Stimulated activated effector memory CD8-positive, alpha-beta T cell treated with anti-CD3 and anti-CD28 coated beads, Interleukin-12 subunit alpha, Interleukin-12 subunit beta, amount 100 ng/mL, for 72 hours (primary cell): Measurements from ENCODE around the gene TMTC1.

Experiments
- ATAC-seq: fragments of 150-1000 bp; cut with Tn5 transposase; 2 replicates; pipeline ENCODE4 v1.10.0; 2021
- DNase-seq, 2 donors: peaks; one replicate each; pipeline ENCODE4 v3.0.0; 2021 to 2022; ENCODE audit warnings: low spot score in 2 of 2
- H3K27ac Mint-ChIP-seq: one replicate; pipeline ENCODE4 v1.8.0; 2022; ENCODE audit warnings: mild to moderate bottlenecking, mixed read lengths
- H3K36me3 Mint-ChIP-seq: one replicate; pipeline ENCODE4 v1.8.0; 2022; ENCODE audit warnings: mild to moderate bottlenecking, mixed read lengths
- H3K4me1 Mint-ChIP-seq: one replicate; pipeline ENCODE4 v1.8.0; 2022; ENCODE audit warnings: mixed read lengths
- H3K4me3 Mint-ChIP-seq: one replicate; pipeline ENCODE4 v1.8.0; 2022; ENCODE audit warnings: mild to moderate bottlenecking, mixed read lengths
- H3K9me3 Mint-ChIP-seq: one replicate; pipeline ENCODE4 v1.8.0; 2022; ENCODE audit warnings: mixed read lengths

The TMTC1 gene

GRCh38 chr12:29614694-29615325 is 168.9 kb downstream of the TMTC1 start:
- Mint-ChIP-seq H3K9me3 (no peaks in the 10 kb centered on the region), H3K4me3 (no peak overlapping the region), H3K4me1 (no peaks in the 10 kb centered on the region), H3K36me3 (no peaks in the 10 kb centered on the region), H3K27ac (no peak overlapping the region)
- ATAC-seq (no peak), DNase-seq (no peak)

DNA sequence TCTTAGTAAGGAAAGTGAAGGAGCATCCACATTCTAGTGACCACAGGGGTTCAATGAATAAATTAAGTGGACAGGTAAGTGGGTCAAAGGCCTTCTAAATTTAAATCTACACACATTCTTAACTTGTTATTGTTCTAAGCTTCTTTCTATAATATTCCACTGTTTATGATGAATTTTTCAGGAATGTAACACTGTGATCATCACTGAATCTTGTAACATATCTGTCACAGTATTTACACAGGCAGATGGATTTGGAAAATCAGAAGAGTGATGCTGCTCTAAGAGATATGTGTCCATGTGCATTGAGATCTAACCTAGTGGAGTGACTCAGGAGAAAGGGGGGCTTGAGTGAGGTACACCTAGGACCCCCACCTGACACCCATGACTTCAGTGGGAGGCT is 170.8 kb downstream of the TMTC1 start:
- no peaks in the 10 kb centered on the region for H3K36me3 Mint-ChIP-seq
- H3K4me1 Mint-ChIP-seq = no peaks in the 10 kb centered on the region
- DNase-seq = no peak
- ATAC-seq = no peak
- H3K4me3 Mint-ChIP-seq = no peak overlapping the region
- no peak overlapping the region for H3K27ac Mint-ChIP-seq
- H3K9me3 Mint-ChIP-seq = no peaks in the 10 kb centered on the region

- Mint-ChIP-seq H3K27ac (no peak overlapping the region), H3K4me1 (no peaks in the 10 kb centered on the region)
- no peak for ATAC-seq
These were observed 171.8 kb downstream of the TMTC1 start for GRCh38 chr12:29611906-29612305.

GRCh38 chr12:29610473-29611170 is 173.1 kb downstream of the TMTC1 start:
- ATAC-seq (no peak), DNase-seq (no peak)
- no peaks in the 10 kb centered on the region for H3K36me3 Mint-ChIP-seq
- H3K27ac Mint-ChIP-seq = no peak overlapping the region
- H3K4me1 Mint-ChIP-seq = no peaks in the 10 kb centered on the region
- H3K4me3 Mint-ChIP-seq = no peak overlapping the region
- H3K9me3 Mint-ChIP-seq = no peaks in the 10 kb centered on the region

More at GRCh38 chr12:29611906-29612305, 171.8 kb downstream of the TMTC1 start:
- DNase-seq = no peak
- H3K36me3 Mint-ChIP-seq = no peaks in the 10 kb centered on the region
- H3K4me3 Mint-ChIP-seq = no peak overlapping the region
- no peaks in the 10 kb centered on the region for H3K9me3 Mint-ChIP-seq

DNA sequence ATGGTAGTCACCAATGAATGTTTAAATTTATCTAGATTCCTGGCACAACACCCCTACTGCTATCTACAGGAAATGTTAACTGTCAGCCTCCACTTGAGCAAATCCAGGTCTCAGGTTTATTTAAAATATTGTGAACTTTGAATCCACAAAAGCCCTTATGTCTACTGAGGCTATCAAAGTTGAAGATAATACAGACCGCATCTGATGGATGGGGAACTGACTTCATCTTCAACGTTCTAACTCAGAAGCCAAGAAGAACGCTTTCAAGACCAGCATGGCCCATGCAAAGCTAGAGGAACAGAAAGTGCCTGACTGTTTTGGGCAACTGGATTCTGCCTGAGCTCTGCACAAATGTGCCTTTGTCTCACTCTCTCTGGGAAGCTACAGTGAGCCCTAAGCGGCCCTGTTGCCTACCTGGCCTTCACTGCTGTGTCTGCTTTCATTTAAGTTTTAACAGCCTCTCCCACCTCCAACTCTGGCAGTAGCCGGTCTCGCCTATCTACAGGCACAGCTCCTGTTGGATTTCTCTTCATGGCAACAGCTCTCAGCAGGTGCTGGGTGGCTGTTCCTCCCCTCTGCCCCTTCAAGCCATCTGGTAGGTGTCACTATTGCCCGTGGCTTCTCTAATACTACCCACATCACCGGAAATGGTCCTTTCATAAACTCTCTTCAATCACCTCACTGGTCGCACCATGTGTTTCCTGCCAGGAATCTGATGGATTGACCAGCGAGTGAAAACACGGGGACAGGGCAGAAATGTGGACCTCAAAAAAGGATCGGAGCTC is 174.1 kb downstream of the TMTC1 start:
- Mint-ChIP-seq H3K36me3 (no peaks in the 10 kb centered on the region), H3K27ac (no peak overlapping the region), H3K9me3 (no peaks in the 10 kb centered on the region), H3K4me1 (no peaks in the 10 kb centered on the region), H3K4me3 (no peak overlapping the region)
- DNase-seq = no peak
- ATAC-seq = no peak

GRCh38 chr12:29608581-29608980 is 175.2 kb downstream of the TMTC1 start:
- Mint-ChIP-seq H3K36me3 (no peaks in the 10 kb centered on the region), H3K4me3 (no peak overlapping the region), H3K4me1 (no peaks in the 10 kb centered on the region), H3K27ac (no peak overlapping the region), H3K9me3 (no peaks in the 10 kb centered on the region)
- ATAC-seq (no peak), DNase-seq (no peak)

DNA sequence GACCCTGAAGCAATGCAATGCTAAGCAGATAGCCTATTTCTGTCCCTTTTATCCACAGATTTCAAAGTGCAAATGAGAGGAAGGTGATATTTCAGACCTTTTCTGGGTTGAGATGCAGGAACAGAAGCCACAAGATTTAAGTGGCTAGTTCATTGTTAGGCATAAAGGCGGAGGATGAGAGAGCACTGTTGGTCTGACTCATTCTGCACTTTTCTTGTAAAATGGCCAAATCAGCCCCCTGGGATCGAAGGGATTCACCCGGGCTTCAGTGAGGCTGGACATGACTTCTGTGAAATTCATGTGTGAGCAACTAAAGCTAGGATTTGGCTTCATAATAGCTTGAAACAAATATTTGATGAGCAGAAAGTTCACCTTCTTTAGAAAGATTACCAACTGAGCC is 184.4 kb downstream of the TMTC1 start:
- Mint-ChIP-seq H3K4me1 (no peaks in the 10 kb centered on the region), H3K4me3 (no peak overlapping the region), H3K27ac (no peak overlapping the region), H3K9me3 (no peaks in the 10 kb centered on the region), H3K36me3 (no peaks in the 10 kb centered on the region)
- ATAC-seq (no peak), DNase-seq (no peak)

DNA sequence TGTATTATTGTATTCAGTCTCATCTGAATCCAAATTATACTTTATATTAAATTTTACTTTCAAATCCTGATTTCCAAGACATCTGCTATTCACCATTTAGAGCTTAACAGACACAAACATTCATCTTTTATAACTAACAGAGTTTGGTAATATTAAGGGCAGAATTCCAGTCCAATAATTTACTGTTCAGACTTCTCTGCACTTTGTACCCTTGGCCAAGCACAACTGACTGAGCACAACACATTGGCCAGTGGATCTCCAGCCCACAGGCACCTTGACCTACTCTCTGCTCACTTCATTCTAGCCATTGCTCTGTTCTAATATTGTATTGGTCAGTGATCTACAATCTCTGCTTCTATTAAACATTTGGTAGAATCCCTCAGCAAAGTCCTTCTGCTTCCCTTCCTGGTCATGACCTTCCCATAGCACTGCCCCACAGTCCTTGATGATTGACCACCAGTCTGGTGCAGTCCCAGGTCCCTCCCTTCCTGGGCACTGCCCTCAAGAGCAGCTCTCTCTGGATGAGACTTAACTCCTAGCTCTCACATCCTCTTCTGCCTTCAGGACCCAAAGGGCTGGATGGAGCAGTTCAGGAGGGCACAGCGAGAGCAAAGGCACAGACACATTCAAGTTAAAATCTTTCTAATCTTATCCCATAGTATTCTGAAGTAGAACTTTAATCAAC is 188.5 kb downstream of the TMTC1 start:
- no peak overlapping the region for H3K4me3 Mint-ChIP-seq
- no peaks in the 10 kb centered on the region for H3K9me3 Mint-ChIP-seq
- H3K36me3 Mint-ChIP-seq = no peaks in the 10 kb centered on the region
- ATAC-seq (no peak), DNase-seq (no peak)
- H3K4me1 Mint-ChIP-seq = no peaks in the 10 kb centered on the region
- H3K27ac Mint-ChIP-seq = no peak overlapping the region

DNA sequence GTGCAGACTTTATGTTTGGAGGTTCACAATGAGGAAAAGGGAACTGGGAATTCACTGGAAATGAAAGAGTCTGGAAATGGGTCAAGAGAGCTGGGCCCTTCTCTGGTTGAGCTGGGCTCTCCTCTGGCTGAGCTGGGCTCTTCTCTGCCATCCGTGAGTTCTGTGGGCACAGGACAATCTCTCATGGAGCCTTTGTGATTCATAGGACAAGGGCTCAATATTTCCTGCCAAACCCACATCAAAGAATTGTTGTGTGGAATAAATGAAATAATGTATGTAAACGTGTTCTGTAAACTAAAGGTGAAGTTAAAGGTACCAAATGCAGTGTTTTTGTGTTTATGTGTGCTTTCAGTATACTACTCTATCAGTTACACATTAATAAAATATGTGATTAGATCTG is 190.7 kb downstream of the TMTC1 start:
- DNase-seq (no peak), ATAC-seq (no peak)
- H3K4me1 Mint-ChIP-seq = no peaks in the 10 kb centered on the region
- no peaks in the 10 kb centered on the region for H3K36me3 Mint-ChIP-seq
- H3K27ac Mint-ChIP-seq = no peak overlapping the region
- no peak overlapping the region for H3K4me3 Mint-ChIP-seq
- no peaks in the 10 kb centered on the region for H3K9me3 Mint-ChIP-seq

GRCh38 chr12:29591140-29592020 is 192.4 kb downstream of the TMTC1 start:
- H3K4me1 Mint-ChIP-seq = no peaks in the 10 kb centered on the region
- no peak overlapping the region for H3K4me3 Mint-ChIP-seq
- H3K36me3 Mint-ChIP-seq = no peaks in the 10 kb centered on the region
- H3K27ac Mint-ChIP-seq = no peak overlapping the region
- no peaks in the 10 kb centered on the region for H3K9me3 Mint-ChIP-seq
- ATAC-seq = no peak
- DNase-seq = no peak

DNA sequence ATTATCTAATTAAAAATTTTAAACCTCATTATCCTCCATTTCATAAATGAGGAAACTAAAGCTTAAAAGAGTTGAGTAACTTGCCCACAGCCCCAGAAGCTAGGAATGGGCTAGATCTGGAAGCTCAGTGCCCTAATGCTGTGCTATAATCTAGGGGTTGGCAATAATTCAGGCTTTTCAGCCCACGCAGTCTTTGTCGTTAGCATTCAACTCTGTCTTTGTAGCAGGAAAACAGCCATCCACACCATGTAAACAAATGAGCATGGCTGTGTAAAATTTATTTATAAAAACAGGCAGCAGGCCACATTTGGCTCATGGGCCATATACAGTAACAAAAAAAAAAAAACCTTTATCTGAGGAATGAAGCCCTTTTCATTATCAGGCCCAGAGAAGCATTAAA is 193.9 kb downstream of the TMTC1 start:
- ATAC-seq (no peak), DNase-seq (no peak)
- Mint-ChIP-seq H3K4me1 (no peaks in the 10 kb centered on the region), H3K4me3 (no peak overlapping the region), H3K36me3 (no peaks in the 10 kb centered on the region), H3K9me3 (no peaks in the 10 kb centered on the region), H3K27ac (no peak overlapping the region)

- H3K9me3 Mint-ChIP-seq = no peaks in the 10 kb centered on the region
- ATAC-seq (no peak), DNase-seq (no peak)
- H3K36me3 Mint-ChIP-seq = no peaks in the 10 kb centered on the region
- no peaks in the 10 kb centered on the region for H3K4me1 Mint-ChIP-seq
- H3K27ac Mint-ChIP-seq = no peak overlapping the region
- no peak overlapping the region for H3K4me3 Mint-ChIP-seq
These were observed 194.4 kb downstream of the TMTC1 start for GRCh38 chr12:29589286-29589820.

GRCh38 chr12:29582677-29583272 is 201.0 kb downstream of the TMTC1 start:
- no peak overlapping the region for H3K4me3 Mint-ChIP-seq
- no peak for ATAC-seq
- no peak overlapping the region for H3K27ac Mint-ChIP-seq
- H3K9me3 Mint-ChIP-seq = no peaks in the 10 kb centered on the region
- DNase-seq = no peak
- no peaks in the 10 kb centered on the region for H3K36me3 Mint-ChIP-seq
- H3K4me1 Mint-ChIP-seq = no peaks in the 10 kb centered on the region

GRCh38 chr12:29582146-29582545 is 201.6 kb downstream of the TMTC1 start:
- Mint-ChIP-seq H3K4me1 (no peaks in the 10 kb centered on the region), H3K27ac (no peak overlapping the region), H3K4me3 (no peak overlapping the region), H3K36me3 (no peaks in the 10 kb centered on the region), H3K9me3 (no peaks in the 10 kb centered on the region)
- ATAC-seq (no peak), DNase-seq (peak in 1 of 2 donors; percentile 3)
